HepG2 (cell line): ENCODE results near the gene CAMTA1. TPM values are rescaled to one million over a fixed set of nuclear protein-coding genes. Genes with fewer than 3 reads are reported as not detected.

Experiments
- ATAC-seq: fragments of 200-7000 bp; cut with Tn5 transposase; 3 replicates; pipeline ENCODE4 v1.9.1; 2020; ENCODE audit warnings: mild to moderate bottlenecking, moderate library complexity
- BruUV-seq: library from RNA; stranded (reverse); fragments of 400-500 nt; replicated peaks from 2 replicates; lab custom pipeline; 2021; lab: Mats Ljungman, UMichigan
- CTCF ChIA-PET: fragments of 300-600 bp; formaldehyde crosslinking; extraction: SDS; loops from one replicate; lab custom pipeline; 2021; ENCODE audit warnings: low total read pairs, inconsistent platforms, low intra/inter-chr PET ratio; lab: Yijun Ruan, JAX
- POLR2A ChIA-PET: fragments of 350-600 bp; sonication (Branson Sonifier 250); formaldehyde crosslinking; loops from one replicate; lab custom pipeline; 2020; ENCODE audit warnings: antibody characterized with exemption, inconsistent platforms; lab: Yijun Ruan, JAX
- DNase-seq: peaks from one replicate; pipeline ENCODE4 v3.0.0-alpha.2; 2015; ENCODE audit warnings: low spot score
- FAIRE-seq: peaks from 3 replicates; lab custom pipeline; 2011; peaks lifted over from hg19 to GRCh38; lab: Jason Lieb, UNC
- H2AFZ ChIP-seq: one replicate; pipeline ENCODE4 v1.6.1; 2011; ENCODE audit warnings: low read length, inconsistent platforms
- H3K27ac ChIP-seq: fragments of 300-600 bp; 3 replicates; pipeline ENCODE4 v1.8.0; 2011; ENCODE audit warnings: mixed run types, mild to moderate bottlenecking, mixed read lengths, low read length, inconsistent platforms; ENCODE audit not compliant: insufficient read depth; ENCODE audit errors: extremely low read length
- H3K27me3 ChIP-seq, 2 experiments: fragments of 200-600 bp in 1 of 2; 2 replicates in 1 of 2; 3 replicates in 1 of 2; pipeline versions ENCODE4 v1.6.0 to v1.8.0; 2011; ENCODE audit warnings: low read length in 2 of 2, mild to moderate bottlenecking in 2 of 2, moderate library complexity in 2 of 2, inconsistent platforms in 1 of 2; ENCODE audit not compliant: insufficient read depth in 2 of 2, control insufficient read depth in 1 of 2
- H3K36me3 ChIP-seq, 2 experiments: fragments of 200-600 bp in 1 of 2; replicated peaks in 1 of 2; 2 replicates in 1 of 2; 3 replicates in 1 of 2; pipeline versions ENCODE4 v1.5.1 to v1.8.0; 2011; ENCODE audit warnings: low read length in 2 of 2, inconsistent platforms in 1 of 2; ENCODE audit not compliant: insufficient read depth in 2 of 2, control insufficient read depth in 1 of 2
- H3K4me1 ChIP-seq: 2 replicates; pipeline ENCODE4 v1.5.1; 2012; ENCODE audit warnings: low read length, inconsistent platforms; ENCODE audit not compliant: insufficient read depth
- H3K4me2 ChIP-seq: 2 replicates; pipeline ENCODE4 v1.6.0; 2011; ENCODE audit warnings: low read depth, low read length, inconsistent platforms
- H3K4me3 ChIP-seq, 3 experiments: fragments of 200-600 bp in 1 of 3; sonication (generic), shearing (Covaris generic) in 1 of 3; replicated peaks in 1 of 3; 2 replicates each; pipeline ENCODE4 v1.5.1; 2011 to 2016; ENCODE audit warnings: low read length in 3 of 3, inconsistent platforms in 2 of 3, low read depth in 2 of 3, mild to moderate bottlenecking in 2 of 3, control low read depth in 1 of 3, mixed read lengths in 1 of 3; ENCODE audit not compliant: insufficient read depth in 1 of 3
- H3K79me2 ChIP-seq: one replicate; pipeline ENCODE4 v1.6.1; 2011; ENCODE audit warnings: low read length, inconsistent platforms; ENCODE audit not compliant: insufficient read depth
- H3K9ac ChIP-seq: 2 replicates; pipeline ENCODE4 v1.6.0; 2011; ENCODE audit warnings: mild to moderate bottlenecking, low read depth, low read length, inconsistent platforms; ENCODE audit not compliant: insufficient read depth
- H3K9me3 ChIP-seq: 2 replicates; pipeline ENCODE4 v1.5.1; 2012; ENCODE audit warnings: mild to moderate bottlenecking, low read length
- H4K20me1 ChIP-seq: 2 replicates; pipeline ENCODE4 v1.6.0; 2011; ENCODE audit warnings: inconsistent platforms, mild to moderate bottlenecking, low read length, moderate library complexity; ENCODE audit not compliant: insufficient read depth
- KMT2B ChIP-seq: IDR thresholded peaks from 2 replicates; pipeline ENCODE4 v1.6.1; 2016; ENCODE audit warnings: missing genetic modification reagents, missing compliant biosample characterization
- NR2C2 ChIP-seq: sonication (generic); formaldehyde crosslinking; IDR thresholded peaks from 2 replicates; pipeline ENCODE4 v1.4.0; 2020; ENCODE audit warnings: missing genetic modification reagents, mild to moderate bottlenecking, moderate library complexity, borderline replicate concordance
- ZEB1 ChIP-seq: IDR thresholded peaks from 2 replicates; pipeline ENCODE4 v1.6.1; 2012; ENCODE audit warnings: mild to moderate bottlenecking, low read depth, inconsistent platforms; ENCODE audit not compliant: insufficient replicate concordance
- ZNF276 ChIP-seq: sonication (generic); formaldehyde crosslinking; IDR thresholded peaks from 2 replicates; pipeline ENCODE4 v1.4.0; 2020; ENCODE audit warnings: mild to moderate bottlenecking, low read depth, missing genetic modification reagents
- ZNF33B ChIP-seq: sonication (generic); formaldehyde crosslinking; IDR thresholded peaks from 2 replicates; pipeline ENCODE4 v1.5.1; 2020; ENCODE audit warnings: mild to moderate bottlenecking, missing genetic modification reagents
- ZNF570 ChIP-seq: sonication (generic); formaldehyde crosslinking; IDR thresholded peaks from 2 replicates; pipeline ENCODE4 v1.4.0; 2020; ENCODE audit warnings: mild to moderate bottlenecking, missing genetic modification reagents, borderline replicate concordance
- ZSCAN9 ChIP-seq: IDR thresholded peaks from 2 replicates; pipeline ENCODE4 v1.6.1; 2016; ENCODE audit warnings: borderline replicate concordance
- WGBS: methylation state at CpG from one replicate; pipeline ENCODE4 v1.1.6; 2017; ENCODE audit warnings: low lambda C conversion rate; 5-methylcytosine and 5-hydroxymethylcytosine counted together
- in situ Hi-C: cut with HindIII; loops from 2 replicates; pipeline ENCODE4 v1.10.0; 2017; ENCODE audit warnings: low pct_unique_long_range_greater_than_20kb; ENCODE audit not compliant: extremely low pct_ligation_motif_present
- intact Hi-C: fragments of 100-400 bp; cut with micrococcal nuclease; formaldehyde crosslinking; loops from one replicate; pipeline ENCODE4 v1.10.0; 2022; ENCODE audit not compliant: unreplicated experiment
- polyA plus RNA-seq, 8 experiments: library from polyadenylated mRNA; depleted of rRNA in 3 of 8; stranded (reverse) in 7 of 8; unstranded in 1 of 8; fragments of >200 nt; fragmentation: Illumina TruSeq in 4 of 8; extraction: Trizol in 4 of 8; gene quantifications; 2 replicates each; pipeline versions ENCODE4 v1.2.1 to v1.2.3, GENCODE V29; 2011 to 2016; ENCODE audit warnings: low read depth in 4 of 8, missing spikeins in 1 of 8, mixed read lengths in 1 of 8; ENCODE audit not compliant: insufficient read depth in 1 of 8
- total RNA-seq, 5 experiments: library from RNA; depleted of rRNA; stranded (reverse); fragments of >200 nt; fragmentation: Illumina TruSeq; extraction: Trizol; gene quantifications; 2 replicates each; pipeline ENCODE4 v1.2.3, GENCODE V29; 2016; ENCODE audit warnings: low read depth in 1 of 5
- TF ChIP-seq, protein P1 (sequence below): sonication (generic); formaldehyde crosslinking; IDR thresholded peaks from 2 replicates; pipeline ENCODE4 v1.4.0; 2020; ENCODE audit warnings: mild to moderate bottlenecking, missing genetic modification reagents

Gene CAMTA1
- total and polyA plus RNA-seq, 2 of the 13 experiments (the other 11 are each of a cell fraction or from before 2014, with no cell fraction given): 25.0 to 36.4 TPM

DNA sequence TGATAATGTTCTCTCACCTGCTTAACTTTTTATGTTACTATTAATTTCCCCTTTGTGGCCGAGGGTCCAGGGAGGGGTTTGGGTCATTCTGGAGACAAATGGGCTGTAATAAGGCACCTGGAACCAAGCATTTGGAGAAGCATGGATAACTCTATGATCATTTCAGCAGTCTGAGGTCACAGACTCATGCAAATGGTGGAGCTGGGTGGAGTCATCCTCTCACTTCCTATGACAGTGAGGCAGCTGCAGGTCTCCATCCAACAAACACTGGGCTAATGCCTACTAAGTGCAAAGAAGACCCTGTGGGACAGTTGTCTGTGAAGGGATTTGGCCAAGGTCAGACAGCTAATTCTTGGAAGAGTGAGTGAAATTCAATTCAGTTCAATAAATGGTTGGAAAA, 28.8 kb upstream of the CAMTA1 start:
- Histone ChIP-seq H3K4me2 (no peak overlapping the region), H3K4me1 (no peaks in the 10 kb centered on the region), H3K27ac (no peak overlapping the region), H3K79me2 (no peaks in the 10 kb centered on the region), H2AFZ (no peak overlapping the region), H4K20me1 (no peaks in the 10 kb centered on the region), H3K4me3 (no peak overlapping the region), H3K36me3 (no peaks in the 10 kb centered on the region), H3K9ac (no peak overlapping the region), H3K27me3 (peaks cover 0 to 15% of the 10 kb centered on the region in 2 experiments; a peak in 3 of 5 replicates), H3K9me3 (no peaks in the 10 kb centered on the region)
- no TSS peak for BruUV-seq
- WGBS: 0% methylated on average over 1 of the region's 1 CpG
- ChIA-PET CTCF (no interaction called here), POLR2A (no interaction called here)
- DNase-seq (no peak), ATAC-seq (no peak), FAIRE-seq (no peak)
- TF ChIP-seq ZSCAN9 (CRISPR knock-in tag): no peak
- no peak for TF ChIP-seq KMT2B (CRISPR knock-in tag)
- no peak for TF ChIP-seq ZEB1
- TF ChIP-seq, protein P1, sequence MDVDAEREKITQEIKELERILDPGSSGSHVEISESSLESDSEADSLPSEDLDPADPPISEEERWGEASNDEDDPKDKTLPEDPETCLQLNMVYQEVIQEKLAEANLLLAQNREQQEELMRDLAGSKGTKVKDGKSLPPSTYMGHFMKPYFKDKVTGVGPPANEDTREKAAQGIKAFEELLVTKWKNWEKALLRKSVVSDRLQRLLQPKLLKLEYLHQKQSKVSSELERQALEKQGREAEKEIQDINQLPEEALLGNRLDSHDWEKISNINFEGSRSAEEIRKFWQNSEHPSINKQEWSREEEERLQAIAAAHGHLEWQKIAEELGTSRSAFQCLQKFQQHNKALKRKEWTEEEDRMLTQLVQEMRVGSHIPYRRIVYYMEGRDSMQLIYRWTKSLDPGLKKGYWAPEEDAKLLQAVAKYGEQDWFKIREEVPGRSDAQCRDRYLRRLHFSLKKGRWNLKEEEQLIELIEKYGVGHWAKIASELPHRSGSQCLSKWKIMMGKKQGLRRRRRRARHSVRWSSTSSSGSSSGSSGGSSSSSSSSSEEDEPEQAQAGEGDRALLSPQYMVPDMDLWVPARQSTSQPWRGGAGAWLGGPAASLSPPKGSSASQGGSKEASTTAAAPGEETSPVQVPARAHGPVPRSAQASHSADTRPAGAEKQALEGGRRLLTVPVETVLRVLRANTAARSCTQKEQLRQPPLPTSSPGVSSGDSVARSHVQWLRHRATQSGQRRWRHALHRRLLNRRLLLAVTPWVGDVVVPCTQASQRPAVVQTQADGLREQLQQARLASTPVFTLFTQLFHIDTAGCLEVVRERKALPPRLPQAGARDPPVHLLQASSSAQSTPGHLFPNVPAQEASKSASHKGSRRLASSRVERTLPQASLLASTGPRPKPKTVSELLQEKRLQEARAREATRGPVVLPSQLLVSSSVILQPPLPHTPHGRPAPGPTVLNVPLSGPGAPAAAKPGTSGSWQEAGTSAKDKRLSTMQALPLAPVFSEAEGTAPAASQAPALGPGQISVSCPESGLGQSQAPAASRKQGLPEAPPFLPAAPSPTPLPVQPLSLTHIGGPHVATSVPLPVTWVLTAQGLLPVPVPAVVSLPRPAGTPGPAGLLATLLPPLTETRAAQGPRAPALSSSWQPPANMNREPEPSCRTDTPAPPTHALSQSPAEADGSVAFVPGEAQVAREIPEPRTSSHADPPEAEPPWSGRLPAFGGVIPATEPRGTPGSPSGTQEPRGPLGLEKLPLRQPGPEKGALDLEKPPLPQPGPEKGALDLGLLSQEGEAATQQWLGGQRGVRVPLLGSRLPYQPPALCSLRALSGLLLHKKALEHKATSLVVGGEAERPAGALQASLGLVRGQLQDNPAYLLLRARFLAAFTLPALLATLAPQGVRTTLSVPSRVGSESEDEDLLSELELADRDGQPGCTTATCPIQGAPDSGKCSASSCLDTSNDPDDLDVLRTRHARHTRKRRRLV (CRISPR knock-in tag): no peak
- no peak for TF ChIP-seq NR2C2
- no peak for TF ChIP-seq ZNF570 (CRISPR knock-in tag)
- TF ChIP-seq ZNF276 (CRISPR knock-in tag): no peak
- no peak for TF ChIP-seq ZNF33B (CRISPR knock-in tag)
- in situ Hi-C loops: no loop called here
- intact Hi-C loops: no loop called here
